Transverse colon (tissue), 4 donors: Measurements from ENCODE around the gene PGR. TPM values are rescaled to one million over a fixed set of nuclear protein-coding genes. Genes with fewer than 3 reads are reported as not detected.

Experiments
- DNase-seq: peaks from one replicate; pipeline ENCODE4 v3.0.0-alpha.2; 2019
- H3K27ac ChIP-seq, 4 donors: fragments of 200-600 bp; sonication (generic); 2 replicates each; pipeline ENCODE4 v1.5.1; 2016 to 2018; ENCODE audit warnings: inconsistent platforms in 4 of 4
- H3K27me3 ChIP-seq: fragments of 200-600 bp; sonication (generic); 2 replicates; pipeline ENCODE4 v1.5.1; 2017; ENCODE audit warnings: inconsistent platforms
- H3K36me3 ChIP-seq, 4 donors: fragments of 200-600 bp; sonication (generic); 2 replicates each; pipeline ENCODE4 v1.5.1; 2017 to 2019; ENCODE audit warnings: inconsistent platforms in 4 of 4
- H3K4me1 ChIP-seq, 4 donors: fragments of 200-600 bp; sonication (generic); 2 replicates each; pipeline ENCODE4 v1.5.1; 2017 to 2020; ENCODE audit warnings: inconsistent platforms in 4 of 4
- H3K4me3 ChIP-seq, 4 donors: fragments of 200-600 bp; sonication (generic); 1 replicate in 1 of 4; 2 replicates in 3 of 4; pipeline versions ENCODE4 v1.5.1 to v1.6.1; 2017 to 2019; ENCODE audit warnings: inconsistent platforms in 4 of 4
- H3K9me3 ChIP-seq, 2 donors: fragments of 200-600 bp; sonication (generic); 2 replicates each; pipeline ENCODE4 v1.5.1; 2017 to 2019; ENCODE audit warnings: inconsistent platforms in 2 of 2
- CTCF ChIP-seq, 5 experiments: fragments of 200-600 bp in 3 of 5; fragments of 450-650 bp in 2 of 5; sonication (generic) in 3 of 5; IDR thresholded peaks; 1 replicate in 2 of 5; 2 replicates in 3 of 5; pipeline ENCODE4 v1.5.1; 2016 to 2017; ENCODE audit warnings: antibody characterized with exemption in 5 of 5, inconsistent platforms in 3 of 5, mild to moderate bottlenecking in 2 of 5, moderate library complexity in 1 of 5
- EP300 ChIP-seq: sonication (generic); formaldehyde crosslinking; IDR thresholded peaks from one replicate; pipeline ENCODE4 v1.6.1; 2017; ENCODE audit warnings: antibody characterized with exemption, low read depth
- POLR2A ChIP-seq: fragments of 450-650 bp; IDR thresholded peaks from one replicate; pipeline ENCODE4 v1.6.1; 2016; ENCODE audit warnings: antibody characterized with exemption, mild to moderate bottlenecking, moderate library complexity
- POLR2AphosphoS5 ChIP-seq, 3 donors: sonication (generic); formaldehyde crosslinking; IDR thresholded peaks; one replicate each; pipeline ENCODE4 v1.6.1; 2016; ENCODE audit warnings: antibody characterized with exemption in 3 of 3
- WGBS, 2 donors: methylation state at CpG; one replicate each; pipeline ENCODE4 v1.1.5; 2018; ENCODE audit warnings: low coverage in 1 of 2; 5-methylcytosine and 5-hydroxymethylcytosine counted together
- in situ Hi-C, 4 donors: fragments of 200-750 bp; cut with MboI; loops; one replicate each; pipeline versions ENCODE4 v1.15.0 to v1.15.1; 2017; ENCODE audit warnings: low sequenced_read_pairs in 3 of 4, low pct_ligation_motif_present in 1 of 4, low pct_unique_long_range_greater_than_20kb in 1 of 4
- intact Hi-C: fragments of 100-400 bp; cut with DNase I; formaldehyde crosslinking; loops from one replicate; pipeline ENCODE4 v1.15.1; 2023; ENCODE audit warnings: low total_unique reads
- total RNA-seq, 4 donors: library from RNA; depleted of rRNA; stranded (reverse); fragments of >200 nt; gene quantifications; one replicate each; pipeline ENCODE4 v1.1.0, GENCODE V29; 2016

PGR gene
- total RNA-seq, 4 donors from 2014 or later, result 0.95 to 8.0 (median 1.7) TPM

GRCh38 chr11:101032991-101033390, 96.6 kb downstream of the PGR start:
- no peaks in the 10 kb centered on the region for H3K4me1 ChIP-seq
- H3K4me3 ChIP-seq, result no peak overlapping the region
- intact Hi-C loops, result no loop called here
- no peak for DNase-seq
- H3K36me3 ChIP-seq, result no peaks in the 10 kb centered on the region
- no peak overlapping the region for H3K27ac ChIP-seq
- TF ChIP-seq POLR2A (no peak), EP300 (no peak), CTCF (IDR thresholded peaks at IDR 0.05) (no peak), POLR2AphosphoS5 (IDR thresholded peaks at IDR 0.05) (no peak)
- in situ Hi-C loops, result no loop called here
- H3K9me3 ChIP-seq, result no peaks in the 10 kb centered on the region
- no peaks in the 10 kb centered on the region for H3K27me3 ChIP-seq

- H3K9me3 ChIP-seq, result no peaks in the 10 kb centered on the region
- no peaks in the 10 kb centered on the region for H3K36me3 ChIP-seq
- H3K4me1 ChIP-seq, result no peaks in the 10 kb centered on the region
- in situ Hi-C loops (no loop called here), intact Hi-C loops (no loop called here)
- H3K4me3 ChIP-seq, result no peak overlapping the region
- TF ChIP-seq POLR2A, result no peak
- no peak for TF ChIP-seq EP300
- no peak for TF ChIP-seq CTCF (IDR thresholded peaks at IDR 0.05)
- TF ChIP-seq POLR2AphosphoS5 (IDR thresholded peaks at IDR 0.05), result no peak
- WGBS, 2 donors, result 61 to 71% methylated on average over 2 to 3 of the region's 3 CpGs
- no peaks in the 10 kb centered on the region for H3K27me3 ChIP-seq
- no peak overlapping the region for H3K27ac ChIP-seq
- no peak for DNase-seq
Measured at GRCh38 chr11:101031713-101032112, 97.9 kb downstream of the PGR start.

GRCh38 chr11:101030692-101031091, 98.9 kb downstream of the PGR start:
- in situ Hi-C loops (no loop called here), intact Hi-C loops (no loop called here)
- Histone ChIP-seq H3K9me3 (no peaks in the 10 kb centered on the region), H3K36me3 (no peaks in the 10 kb centered on the region), H3K27ac (no peak overlapping the region), H3K27me3 (no peaks in the 10 kb centered on the region), H3K4me1 (no peaks in the 10 kb centered on the region), H3K4me3 (no peak overlapping the region)
- TF ChIP-seq EP300 (no peak), CTCF (IDR thresholded peaks at IDR 0.05) (no peak), POLR2A (no peak), POLR2AphosphoS5 (IDR thresholded peaks at IDR 0.05) (no peak)
- no peak for DNase-seq
- WGBS, 2 donors, result 70 to 76% methylated on average over 1 of the region's 1 CpG

GRCh38 chr11:101030015-101030414, 99.6 kb downstream of the PGR start:
- no peak overlapping the region for H3K27ac ChIP-seq
- no peak for DNase-seq
- no peaks in the 10 kb centered on the region for H3K4me1 ChIP-seq
- H3K9me3 ChIP-seq, result no peaks in the 10 kb centered on the region
- WGBS, 2 donors, result 71 to 84% methylated on average over 3 of the region's 3 CpGs
- H3K27me3 ChIP-seq, result no peaks in the 10 kb centered on the region
- H3K36me3 ChIP-seq, result no peaks in the 10 kb centered on the region
- H3K4me3 ChIP-seq, result no peak overlapping the region
- TF ChIP-seq CTCF (IDR thresholded peaks at IDR 0.05) (no peak), POLR2AphosphoS5 (IDR thresholded peaks at IDR 0.05) (no peak), POLR2A (no peak)
- in situ Hi-C loops (no loop called here), intact Hi-C loops (no loop called here)
